Neuronal stem cell (in vitro differentiated cells): ENCODE measurements around the gene GPHN.
A peak's percentile ranks its signal among the peaks of the same experiment; 100 is the strongest.

ENCODE experiments used
- DNase-seq: peaks from one replicate; pipeline ENCODE4 v3.0.0-alpha.2; 2013; ENCODE audit warnings: low spot score
- H2AFZ ChIP-seq: one replicate; pipeline ENCODE4 v1.6.1; 2013; ENCODE audit warnings: mild to moderate bottlenecking, low read length, inconsistent platforms
- H2AK5ac ChIP-seq: 2 replicates; pipeline ENCODE4 v1.6.1; 2013; ENCODE audit warnings: low read depth, mild to moderate bottlenecking, inconsistent platforms, low read length, moderate library complexity, mixed read lengths
- H2BK120ac ChIP-seq: 2 replicates; pipeline ENCODE4 v1.6.1; 2013; ENCODE audit warnings: low read depth, mild to moderate bottlenecking, inconsistent platforms, low read length, moderate library complexity, mixed read lengths
- H2BK12ac ChIP-seq: one replicate; pipeline ENCODE4 v1.6.1; 2013; ENCODE audit warnings: low read length, inconsistent platforms
- H2BK15ac ChIP-seq: 2 replicates; pipeline ENCODE4 v1.6.1; 2013; ENCODE audit warnings: mild to moderate bottlenecking, low read length, inconsistent platforms, mixed read lengths
- H2BK5ac ChIP-seq: one replicate; pipeline ENCODE4 v1.6.1; 2013; ENCODE audit warnings: inconsistent platforms, mild to moderate bottlenecking, low read length, moderate library complexity
- H3K14ac ChIP-seq: one replicate; pipeline ENCODE4 v1.6.1; 2013; ENCODE audit warnings: low read length, inconsistent platforms
- H3K18ac ChIP-seq: 2 replicates; pipeline ENCODE4 v1.6.1; 2013; ENCODE audit warnings: low read length, inconsistent platforms
- H3K23ac ChIP-seq: 2 replicates; pipeline ENCODE4 v1.6.1; 2013; ENCODE audit warnings: low read depth, mild to moderate bottlenecking, mixed read lengths, low read length, inconsistent platforms; ENCODE audit not compliant: poor library complexity
- H3K27ac ChIP-seq: replicated peaks from 3 replicates; pipeline ENCODE4 v1.5.1; 2013; ENCODE audit warnings: low read length, inconsistent platforms
- H3K27me3 ChIP-seq, 3 experiments: 2 replicates each; pipeline ENCODE4 v1.6.1; 2013; ENCODE audit warnings: low read length in 3 of 3, mild to moderate bottlenecking in 2 of 3, inconsistent platforms in 1 of 3, low read depth in 1 of 3, mixed read lengths in 1 of 3, moderate library complexity in 1 of 3; ENCODE audit not compliant: control insufficient read depth in 3 of 3, insufficient read depth in 3 of 3
- H3K36me3 ChIP-seq, 2 donors: replicated peaks in 1 of 2; 2 replicates each; pipeline ENCODE4 v1.6.1; 2013; ENCODE audit warnings: low read length in 2 of 2; ENCODE audit not compliant: control insufficient read depth in 2 of 2, insufficient read depth in 2 of 2
- H3K4ac ChIP-seq: 2 replicates; pipeline ENCODE4 v1.6.1; 2013; ENCODE audit warnings: inconsistent platforms, mild to moderate bottlenecking, low read length, moderate library complexity
- H3K4me1 ChIP-seq, 2 donors: 1 replicate in 1 of 2; 2 replicates in 1 of 2; pipeline ENCODE4 v1.6.1; 2013; ENCODE audit warnings: low read length in 2 of 2, low read depth in 1 of 2; ENCODE audit not compliant: control insufficient read depth in 2 of 2, insufficient read depth in 1 of 2
- H3K4me2 ChIP-seq: one replicate; pipeline ENCODE4 v1.6.1; 2013; ENCODE audit warnings: mild to moderate bottlenecking, low read length, inconsistent platforms; ENCODE audit not compliant: insufficient read depth, poor library complexity, severe bottlenecking
- H3K4me3 ChIP-seq, 2 donors: 2 replicates each; pipeline ENCODE4 v1.5.1; 2013; ENCODE audit warnings: low read length in 2 of 2, mild to moderate bottlenecking in 2 of 2, inconsistent platforms in 1 of 2, moderate library complexity in 1 of 2
- H3K79me1 ChIP-seq: one replicate; pipeline ENCODE4 v1.6.1; 2013; ENCODE audit warnings: low read depth, mild to moderate bottlenecking, inconsistent platforms, low read length, moderate library complexity
- H3K9ac ChIP-seq: one replicate; pipeline ENCODE4 v1.6.1; 2013; ENCODE audit warnings: mild to moderate bottlenecking, low read depth, low read length, inconsistent platforms; ENCODE audit not compliant: poor library complexity
- H3K9me3 ChIP-seq, 2 donors: replicated peaks in 1 of 2; 2 replicates each; pipeline versions ENCODE3 to v1.6.1; 2013; ENCODE audit warnings: low read length in 2 of 2, mild to moderate bottlenecking in 2 of 2, inconsistent platforms in 1 of 2, low read depth in 1 of 2, mixed read lengths in 1 of 2, moderate library complexity in 1 of 2; ENCODE audit not compliant: control insufficient read depth in 2 of 2, insufficient read depth in 1 of 2
- H4K8ac ChIP-seq: one replicate; pipeline ENCODE4 v1.6.1; 2013; ENCODE audit warnings: low read depth, mild to moderate bottlenecking, inconsistent platforms, low read length, moderate library complexity
- H4K91ac ChIP-seq: one replicate; pipeline ENCODE4 v1.6.1; 2013; ENCODE audit warnings: low read length, low read depth, mild to moderate bottlenecking, inconsistent platforms; ENCODE audit not compliant: poor library complexity
- WGBS, 2 donors: extraction: QIAGEN DNeasy Blood & Tissue Kit; methylation state at CpG; one replicate each; pipeline ENCODE4 v1.1.7; 2013; ENCODE audit warnings: missing lambda C conversion rate in 2 of 2, mixed read lengths in 1 of 2; ENCODE audit not compliant: insufficient read length in 2 of 2, insufficient replicate concordance in 1 of 2; ENCODE audit errors: extremely low coverage in 2 of 2; 5-methylcytosine and 5-hydroxymethylcytosine counted together

Gene GPHN

DNA sequence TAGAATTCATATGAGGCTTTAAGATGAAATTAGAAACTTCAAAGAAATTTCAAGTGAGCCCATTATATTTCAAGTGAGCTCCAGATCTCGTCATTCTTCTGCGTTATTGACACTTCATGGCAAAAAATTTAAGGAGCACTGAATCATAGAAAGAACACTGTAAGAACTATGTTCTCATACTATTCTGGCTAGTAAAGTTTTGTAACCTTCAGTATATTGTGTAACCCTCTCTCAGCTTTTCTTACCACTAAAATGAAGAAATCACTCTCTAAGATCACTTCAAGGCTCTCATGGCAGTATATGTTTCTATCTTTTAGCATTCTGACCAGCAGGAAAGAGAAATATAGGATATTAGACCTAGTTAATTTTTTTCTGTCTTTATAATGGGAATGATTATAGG lies 6.3 kb downstream of the GPHN start:
- no peak overlapping the region for H2BK12ac ChIP-seq
- no peak overlapping the region for H2BK15ac ChIP-seq
- H3K4me2 ChIP-seq = no peak overlapping the region
- no peak overlapping the region for H2AFZ ChIP-seq
- no peak overlapping the region for H3K14ac ChIP-seq
- no peak overlapping the region for H3K27ac ChIP-seq
- H2BK5ac ChIP-seq = no peak overlapping the region
- no peak overlapping the region for H2BK120ac ChIP-seq
- peaks cover 0 to 14% of the 10 kb centered on the region in 2 donors for H3K9me3 ChIP-seq
- H3K23ac ChIP-seq = no peak overlapping the region
- no peaks in the 10 kb centered on the region for H3K36me3 ChIP-seq
- H3K18ac ChIP-seq = no peak overlapping the region
- no peak overlapping the region for H3K4ac ChIP-seq
- no CpG with 5 or more reads among the region's 2 CpGs for WGBS, 2 donors
- H3K4me3 ChIP-seq = no peak overlapping the region
- H4K91ac ChIP-seq = no peak overlapping the region
- H4K8ac ChIP-seq = no peak overlapping the region
- H3K79me1 ChIP-seq = peaks cover 2% of the 10 kb centered on the region
- peaks cover 0 to 6% of the 10 kb centered on the region in 2 donors for H3K4me1 ChIP-seq
- no peak for DNase-seq
- H3K9ac ChIP-seq = no peak overlapping the region
- H2AK5ac ChIP-seq = no peak overlapping the region
- no peaks in the 10 kb centered on the region for H3K27me3 ChIP-seq

DNA sequence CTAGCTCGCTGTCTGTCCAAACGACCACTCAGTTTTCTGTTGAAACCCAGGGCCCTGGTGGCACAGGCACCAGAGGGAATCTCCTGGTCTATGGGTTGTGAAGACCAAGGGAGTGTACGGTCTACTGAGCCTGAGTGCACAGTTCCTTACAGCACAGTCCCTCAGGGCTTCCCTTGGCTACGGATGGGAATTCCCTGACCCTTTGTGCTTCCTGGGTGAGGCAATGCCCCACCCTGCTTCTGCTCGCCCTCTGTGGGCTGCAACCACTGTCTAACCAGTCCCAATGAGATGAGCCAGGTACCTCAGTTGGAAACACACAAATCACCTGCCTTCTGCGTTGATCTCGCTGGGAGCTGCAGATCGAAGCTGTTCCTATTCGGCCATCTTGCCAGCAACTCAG lies 22.6 kb downstream of the GPHN start:
- Histone ChIP-seq H2BK12ac (no peak overlapping the region), H3K9me3 (peaks cover 0 to 6% of the 10 kb centered on the region in 2 donors), H2AK5ac (no peak overlapping the region), H3K14ac (no peak overlapping the region), H3K27ac (no peak overlapping the region), H3K79me1 (no peaks in the 10 kb centered on the region), H3K4me2 (no peak overlapping the region), H3K27me3 (no peaks in the 10 kb centered on the region), H3K23ac (peak overlapping the region; percentile 31), H3K9ac (no peak overlapping the region), H4K91ac (no peak overlapping the region), H2BK5ac (no peak overlapping the region), H2AFZ (no peak overlapping the region), H3K36me3 (no peaks in the 10 kb centered on the region), H3K4ac (no peak overlapping the region), H2BK120ac (no peak overlapping the region), H4K8ac (no peak overlapping the region), H3K4me1 (no peaks in the 10 kb centered on the region), H2BK15ac (no peak overlapping the region), H3K18ac (no peak overlapping the region), H3K4me3 (no peak overlapping the region)
- WGBS, 2 donors = no CpG with 5 or more reads among the region's 9 CpGs
- DNase-seq = no peak

DNA sequence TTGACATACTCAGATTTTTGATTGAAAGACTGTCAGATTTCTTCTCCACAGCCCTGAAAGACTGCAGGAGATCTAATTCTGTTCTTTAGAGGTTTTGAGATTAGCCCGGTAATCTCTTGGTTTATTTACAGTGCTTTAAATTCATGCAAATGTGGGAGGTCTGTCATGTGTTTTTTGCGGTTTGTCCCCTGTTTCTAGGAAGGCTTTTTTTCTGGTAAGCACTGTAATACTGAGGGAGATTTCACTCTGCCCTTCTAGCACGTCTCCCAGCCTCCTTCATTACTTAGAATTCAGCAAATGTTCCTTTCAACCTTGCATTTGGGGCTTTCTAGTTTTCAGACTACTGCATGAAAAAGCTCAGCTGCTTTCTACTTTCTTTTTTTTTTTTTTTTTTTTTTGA lies 31.1 kb downstream of the GPHN start:
- H2BK120ac ChIP-seq = no peak overlapping the region
- no peak for DNase-seq
- no peak overlapping the region for H2AFZ ChIP-seq
- H2BK15ac ChIP-seq = no peak overlapping the region
- H3K36me3 ChIP-seq = no peaks in the 10 kb centered on the region
- H3K27me3 ChIP-seq = no peaks in the 10 kb centered on the region
- H2BK5ac ChIP-seq = no peak overlapping the region
- H4K8ac ChIP-seq = no peak overlapping the region
- no peak overlapping the region for H3K27ac ChIP-seq
- H3K4ac ChIP-seq = no peak overlapping the region
- no peak overlapping the region for H3K14ac ChIP-seq
- no peak overlapping the region for H3K9ac ChIP-seq
- H3K4me1 ChIP-seq = no peaks in the 10 kb centered on the region
- no peak overlapping the region for H3K23ac ChIP-seq
- H3K4me3 ChIP-seq = no peak overlapping the region
- H2AK5ac ChIP-seq = no peak overlapping the region
- H3K9me3 ChIP-seq = peaks cover 0 to 2% of the 10 kb centered on the region in 2 donors
- no peak overlapping the region for H3K18ac ChIP-seq
- no peak overlapping the region for H4K91ac ChIP-seq
- H3K4me2 ChIP-seq = no peak overlapping the region
- no CpG with 5 or more reads among the region's 3 CpGs for WGBS, 2 donors
- no peak overlapping the region for H2BK12ac ChIP-seq
- H3K79me1 ChIP-seq = no peaks in the 10 kb centered on the region

DNA sequence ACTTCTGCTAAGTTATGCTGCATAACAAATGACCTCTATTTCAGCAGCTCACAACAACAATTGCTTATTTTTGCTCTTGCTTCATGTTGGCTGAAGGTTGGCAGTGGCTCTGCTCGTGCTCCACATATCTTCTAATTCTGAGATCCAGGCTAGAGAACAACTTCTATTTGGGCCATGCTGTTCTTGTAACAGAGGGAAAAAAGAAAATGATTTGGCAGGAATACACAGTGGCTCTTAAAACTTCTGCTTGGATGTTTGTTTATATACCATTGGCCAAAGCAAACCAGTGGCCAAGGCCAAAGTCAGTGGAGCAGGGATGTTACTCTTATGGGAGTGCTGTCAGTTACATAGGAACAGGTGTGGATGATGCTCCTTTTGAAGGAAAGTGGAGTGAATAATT lies 32.1 kb downstream of the GPHN start:
- H2BK5ac ChIP-seq = no peak overlapping the region

More for the DNA sequence above, 32.1 kb downstream of the GPHN start:
- Histone ChIP-seq H3K27me3 (no peaks in the 10 kb centered on the region), H4K91ac (no peak overlapping the region), H3K18ac (no peak overlapping the region), H3K4me1 (no peaks in the 10 kb centered on the region), H3K9me3 (peaks cover 0 to 4% of the 10 kb centered on the region in 2 donors), H3K36me3 (no peaks in the 10 kb centered on the region), H3K4me2 (no peak overlapping the region), H3K79me1 (no peaks in the 10 kb centered on the region), H2AK5ac (no peak overlapping the region), H3K4me3 (no peak overlapping the region), H2BK12ac (no peak overlapping the region), H3K4ac (no peak overlapping the region), H3K23ac (no peak overlapping the region), H2BK120ac (no peak overlapping the region), H3K14ac (no peak overlapping the region), H3K27ac (no peak overlapping the region), H2BK15ac (no peak overlapping the region), H4K8ac (no peak overlapping the region), H2AFZ (no peak overlapping the region), H3K9ac (no peak overlapping the region)
- DNase-seq = no peak
- WGBS, 2 donors = no CpG with 5 or more reads among the region's 1 CpG
